Thoracic aorta (tissue), 2 donors: ENCODE measurements around the gene KDM6A. TPM values are rescaled to one million over a fixed set of nuclear protein-coding genes. Genes with fewer than 3 reads are reported as not detected.
"Not testable (repeated sequence)": the region's sequence is repeated elsewhere in the genome, so short reads cannot be mapped to it uniquely, and the experiment has no call there.

Experiments
- ATAC-seq: fragments of 150-250 bp; one replicate; pipeline ENCODE4 v1.8.0; 2017; ENCODE audit warnings: low read depth; ENCODE audit not compliant: insufficient number of reproducible peaks, low FRiP score
- DNase-seq: peaks from one replicate; pipeline ENCODE4 v3.0.0-alpha.2; 2020; ENCODE audit warnings: low spot score
- H3K27ac ChIP-seq, 2 donors: fragments of 200-600 bp; sonication (generic); 1 replicate in 1 of 2; 2 replicates in 1 of 2; pipeline ENCODE4 v1.5.1; 2016; ENCODE audit warnings: mild to moderate bottlenecking in 2 of 2, moderate library complexity in 2 of 2
- H3K27me3 ChIP-seq: fragments of 200-600 bp; sonication (generic); replicated peaks from 2 replicates; pipeline ENCODE4 v1.6.0; 2016; ENCODE audit warnings: mild to moderate bottlenecking; ENCODE audit not compliant: insufficient read depth
- H3K36me3 ChIP-seq: fragments of 200-600 bp; sonication (generic); one replicate; pipeline ENCODE4 v1.5.1; 2016
- H3K4me1 ChIP-seq, 2 donors: fragments of 200-600 bp; sonication (generic); 1 replicate in 1 of 2; 2 replicates in 1 of 2; pipeline versions ENCODE4 v1.5.1 to v1.6.0; 2016; ENCODE audit warnings: low read depth in 2 of 2, mild to moderate bottlenecking in 1 of 2; ENCODE audit not compliant: control insufficient read depth in 1 of 2
- H3K4me3 ChIP-seq: fragments of 200-600 bp; sonication (generic); 2 replicates; pipeline ENCODE4 v1.5.1; 2016; ENCODE audit warnings: mild to moderate bottlenecking
- H3K9me3 ChIP-seq: fragments of 200-600 bp; sonication (generic); 2 replicates; pipeline ENCODE4 v1.5.1; 2016
- total RNA-seq, 2 donors: library from RNA; depleted of rRNA; stranded (reverse); fragments of >200 nt; gene quantifications; one replicate each; pipeline versions ENCODE4 v1.1.0 to v1.2.3, GENCODE V29; 2016
- TF ChIP-seq, protein P1 (sequence below): fragments of 200-600 bp; sonication (generic); IDR thresholded peaks from one replicate; pipeline ENCODE4 v1.5.1; 2019; ENCODE audit warnings: antibody characterized with exemption

KDM6A gene
- total RNA-seq, 2 donors from 2014 or later, result 18.3 to 26.9 TPM

DNA sequence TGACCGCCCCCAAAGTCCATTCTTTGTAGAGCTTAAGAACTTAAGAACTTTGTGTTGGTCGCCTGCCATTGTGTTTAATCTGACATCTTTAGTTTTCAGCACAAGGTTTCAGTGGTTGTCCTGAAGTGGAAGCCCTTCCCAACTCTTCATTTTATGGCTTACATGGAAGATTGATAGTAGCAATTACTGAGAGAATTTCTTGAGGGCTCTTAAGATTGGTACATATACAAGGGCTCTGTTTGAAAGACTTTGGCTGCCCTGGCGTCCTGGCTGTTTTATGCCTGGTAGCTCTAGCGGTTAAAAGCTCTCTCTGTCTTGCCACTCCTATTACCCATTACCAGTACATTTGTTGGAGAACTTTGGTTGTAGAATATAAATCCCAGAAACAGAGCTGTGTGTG is 75.0 kb downstream of the KDM6A start:
- no peaks in the 10 kb centered on the region for H3K9me3 ChIP-seq
- no peak for DNase-seq
- no peak for ATAC-seq

DNA sequence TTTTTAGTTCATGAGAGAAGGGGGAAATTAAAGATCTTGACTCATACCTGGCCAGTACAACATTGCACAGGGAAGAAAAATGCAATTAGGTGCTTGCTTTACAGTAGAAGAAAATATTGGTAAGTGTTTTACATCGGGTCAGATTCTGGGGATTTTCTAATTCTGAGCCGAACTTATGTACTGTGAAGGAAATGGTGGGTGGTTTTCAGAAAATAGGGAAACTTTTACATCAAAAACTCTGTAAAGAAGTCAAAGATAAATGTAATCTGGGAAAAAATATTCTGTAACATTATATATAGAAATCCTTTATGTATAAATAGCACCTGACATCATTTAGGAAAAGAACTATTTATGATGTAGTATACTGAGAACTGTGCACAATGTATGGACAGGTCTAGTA is 75.4 kb downstream of the KDM6A start:
- H3K4me3 ChIP-seq, result no peak overlapping the region
- no peak overlapping the region for H3K27ac ChIP-seq
- no peaks in the 10 kb centered on the region for H3K27me3 ChIP-seq
- TF ChIP-seq, protein P1, sequence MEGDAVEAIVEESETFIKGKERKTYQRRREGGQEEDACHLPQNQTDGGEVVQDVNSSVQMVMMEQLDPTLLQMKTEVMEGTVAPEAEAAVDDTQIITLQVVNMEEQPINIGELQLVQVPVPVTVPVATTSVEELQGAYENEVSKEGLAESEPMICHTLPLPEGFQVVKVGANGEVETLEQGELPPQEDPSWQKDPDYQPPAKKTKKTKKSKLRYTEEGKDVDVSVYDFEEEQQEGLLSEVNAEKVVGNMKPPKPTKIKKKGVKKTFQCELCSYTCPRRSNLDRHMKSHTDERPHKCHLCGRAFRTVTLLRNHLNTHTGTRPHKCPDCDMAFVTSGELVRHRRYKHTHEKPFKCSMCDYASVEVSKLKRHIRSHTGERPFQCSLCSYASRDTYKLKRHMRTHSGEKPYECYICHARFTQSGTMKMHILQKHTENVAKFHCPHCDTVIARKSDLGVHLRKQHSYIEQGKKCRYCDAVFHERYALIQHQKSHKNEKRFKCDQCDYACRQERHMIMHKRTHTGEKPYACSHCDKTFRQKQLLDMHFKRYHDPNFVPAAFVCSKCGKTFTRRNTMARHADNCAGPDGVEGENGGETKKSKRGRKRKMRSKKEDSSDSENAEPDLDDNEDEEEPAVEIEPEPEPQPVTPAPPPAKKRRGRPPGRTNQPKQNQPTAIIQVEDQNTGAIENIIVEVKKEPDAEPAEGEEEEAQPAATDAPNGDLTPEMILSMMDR, result no peak
- no peaks in the 10 kb centered on the region for H3K36me3 ChIP-seq
- DNase-seq (no peak), ATAC-seq (no peak)
- H3K4me1 ChIP-seq, result peaks cover 0 to 3% of the 10 kb centered on the region in 2 donors
- H3K9me3 ChIP-seq, result no peaks in the 10 kb centered on the region

More for the DNA sequence above, 75.0 kb downstream of the KDM6A start:
- H3K4me3 ChIP-seq, result no peak overlapping the region
- no peaks in the 10 kb centered on the region for H3K36me3 ChIP-seq
- TF ChIP-seq, protein P1, result no peak
- no peaks in the 10 kb centered on the region for H3K27me3 ChIP-seq
- H3K4me1 ChIP-seq, result peaks cover 0 to 3% of the 10 kb centered on the region in 2 donors
- no peak overlapping the region for H3K27ac ChIP-seq

DNA sequence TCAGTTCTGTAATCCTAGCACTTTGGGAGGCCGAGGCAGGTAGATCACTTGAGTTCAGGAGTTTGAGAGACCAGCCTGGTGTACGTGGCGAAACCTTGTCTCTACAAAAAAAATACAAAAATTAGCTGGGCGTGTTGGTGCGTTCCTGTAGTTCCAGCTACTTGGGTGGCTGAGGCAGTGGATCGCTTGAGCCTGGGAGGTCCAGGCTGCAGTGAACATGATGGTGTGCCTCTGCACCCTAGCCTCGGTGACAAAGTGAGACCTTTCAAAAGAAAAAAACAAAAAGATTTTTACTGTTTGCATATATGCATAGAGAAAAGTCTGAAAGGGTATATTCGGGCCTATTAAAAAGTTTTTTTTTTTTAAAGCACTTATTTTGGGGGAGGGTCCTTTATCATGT is 76.1 kb downstream of the KDM6A start:
- TF ChIP-seq, protein P1, result no peak
- Histone ChIP-seq H3K9me3 (no peaks in the 10 kb centered on the region), H3K27me3 (no peaks in the 10 kb centered on the region), H3K4me1 (peaks cover 0 to 3% of the 10 kb centered on the region in 2 donors), H3K27ac (no peak overlapping the region), H3K4me3 (no peak overlapping the region), H3K36me3 (no peaks in the 10 kb centered on the region)
- DNase-seq (no peak), ATAC-seq (no peak)

DNA sequence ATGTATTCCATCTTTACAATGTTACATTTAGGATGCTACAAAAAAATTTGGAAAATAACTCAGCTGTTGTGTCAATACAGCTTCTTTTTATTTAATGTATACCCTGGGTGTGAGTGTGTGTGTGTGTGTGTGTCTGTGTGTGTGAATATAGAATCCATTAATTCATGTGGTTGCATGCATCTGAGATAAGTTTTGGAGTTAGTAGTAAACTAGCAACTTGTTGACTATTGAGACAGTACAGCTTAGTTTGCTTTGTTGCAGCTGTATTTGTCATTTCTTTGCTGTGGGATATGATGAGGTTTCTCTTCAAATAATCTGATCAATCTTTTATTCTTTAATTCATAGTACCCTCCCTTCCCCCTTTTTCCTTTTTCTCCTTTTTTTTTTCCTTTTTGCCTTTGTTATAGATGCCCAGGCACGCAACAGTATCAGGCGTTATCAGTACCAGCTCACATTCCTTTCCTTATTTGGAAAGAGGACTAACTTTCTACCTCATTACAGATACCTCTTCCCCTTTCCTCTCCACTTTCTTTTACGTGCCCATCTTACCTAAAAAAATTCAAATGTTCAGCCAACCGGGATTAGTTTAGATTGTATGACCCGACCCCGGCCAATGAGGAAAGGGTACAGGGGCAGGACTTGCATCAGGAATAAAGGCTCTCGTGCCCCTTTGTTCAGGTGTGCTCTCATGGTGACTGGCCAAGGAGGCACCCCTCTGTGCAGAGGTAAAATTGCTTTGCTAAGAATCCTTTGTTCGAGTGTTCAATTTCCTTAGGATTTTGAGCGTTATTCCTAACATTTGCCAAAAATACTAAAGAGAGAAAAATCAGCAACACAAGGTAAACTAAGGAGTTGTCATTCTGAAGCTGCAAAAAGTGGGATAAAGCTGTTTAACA is 77.7 kb downstream of the KDM6A start:
- not testable (repeated sequence) for H3K27me3 ChIP-seq, DNase-seq, H3K27ac ChIP-seq, ATAC-seq, H3K36me3 ChIP-seq, H3K4me1 ChIP-seq, H3K9me3 ChIP-seq
- H3K4me3 ChIP-seq, result peak overlapping the region; percentile 36

DNA sequence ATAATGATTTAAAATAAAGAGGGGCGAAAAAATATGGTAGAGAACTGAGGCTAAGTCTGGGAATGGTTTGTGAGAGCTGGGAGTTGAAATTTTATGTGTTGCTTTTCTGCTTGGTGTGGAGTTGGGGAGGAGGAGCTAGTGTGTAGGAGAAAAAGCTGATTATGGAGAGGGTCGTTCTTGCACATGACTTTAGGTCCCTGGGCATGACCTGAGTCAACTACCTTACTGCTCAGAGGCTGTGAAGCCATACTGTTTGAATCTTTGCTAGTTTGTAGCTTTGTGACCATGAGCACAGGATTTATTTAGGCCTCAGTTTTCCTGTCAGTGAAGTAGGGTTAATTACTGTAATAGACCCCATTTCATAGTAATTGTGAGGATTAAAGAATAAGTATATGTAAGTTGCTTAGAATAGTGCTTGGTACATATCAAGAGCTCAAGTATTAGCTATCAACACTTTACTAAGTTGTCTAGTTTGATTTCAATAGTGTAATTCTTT is 78.6 kb downstream of the KDM6A start:
- DNase-seq, result no peak
- no peaks in the 10 kb centered on the region for H3K27me3 ChIP-seq

More for the DNA sequence above, 78.6 kb downstream of the KDM6A start:
- no peak for ATAC-seq
- H3K9me3 ChIP-seq, result no peaks in the 10 kb centered on the region
- TF ChIP-seq, protein P1, result no peak
- peaks cover 3% of the 10 kb centered on the region in 2 donors for H3K4me1 ChIP-seq
- no peaks in the 10 kb centered on the region for H3K36me3 ChIP-seq
- H3K27ac ChIP-seq, result no peak overlapping the region
- H3K4me3 ChIP-seq, result no peak overlapping the region
